AG04449 (cell line): ENCODE data around the gene CCHCR1.

Source experiments
- CTCF ChIA-PET: fragments of 350-600 bp; formaldehyde crosslinking; extraction: SDS; loops from one replicate; lab custom pipeline; 2021; ENCODE audit warnings: antibody characterized with exemption; lab: Yijun Ruan, JAX
- POLR2A ChIA-PET: fragments of 400-600, 350-600 bp; formaldehyde crosslinking; extraction: SDS; loops from one replicate; lab custom pipeline; 2020; ENCODE audit warnings: antibody characterized with exemption, inconsistent platforms; lab: Yijun Ruan, JAX
- DNase-seq: peaks from one replicate; pipeline ENCODE4 v3.0.0-alpha.2; 2010; ENCODE audit warnings: low read depth, low spot score
- H3K4me3 ChIP-seq: 2 replicates; pipeline ENCODE4 v1.5.1; 2011; ENCODE audit warnings: low read depth, mild to moderate bottlenecking, control low read depth, low read length
- TF ChIP-seq, protein P1 (sequence below): IDR thresholded peaks from one replicate; pipeline ENCODE4 v1.5.1; 2011; ENCODE audit warnings: mild to moderate bottlenecking, moderate library complexity, low read length, control low read depth, inconsistent platforms; ENCODE audit not compliant: insufficient read depth; ENCODE audit errors: missing control alignments

The CCHCR1 gene

DNA sequence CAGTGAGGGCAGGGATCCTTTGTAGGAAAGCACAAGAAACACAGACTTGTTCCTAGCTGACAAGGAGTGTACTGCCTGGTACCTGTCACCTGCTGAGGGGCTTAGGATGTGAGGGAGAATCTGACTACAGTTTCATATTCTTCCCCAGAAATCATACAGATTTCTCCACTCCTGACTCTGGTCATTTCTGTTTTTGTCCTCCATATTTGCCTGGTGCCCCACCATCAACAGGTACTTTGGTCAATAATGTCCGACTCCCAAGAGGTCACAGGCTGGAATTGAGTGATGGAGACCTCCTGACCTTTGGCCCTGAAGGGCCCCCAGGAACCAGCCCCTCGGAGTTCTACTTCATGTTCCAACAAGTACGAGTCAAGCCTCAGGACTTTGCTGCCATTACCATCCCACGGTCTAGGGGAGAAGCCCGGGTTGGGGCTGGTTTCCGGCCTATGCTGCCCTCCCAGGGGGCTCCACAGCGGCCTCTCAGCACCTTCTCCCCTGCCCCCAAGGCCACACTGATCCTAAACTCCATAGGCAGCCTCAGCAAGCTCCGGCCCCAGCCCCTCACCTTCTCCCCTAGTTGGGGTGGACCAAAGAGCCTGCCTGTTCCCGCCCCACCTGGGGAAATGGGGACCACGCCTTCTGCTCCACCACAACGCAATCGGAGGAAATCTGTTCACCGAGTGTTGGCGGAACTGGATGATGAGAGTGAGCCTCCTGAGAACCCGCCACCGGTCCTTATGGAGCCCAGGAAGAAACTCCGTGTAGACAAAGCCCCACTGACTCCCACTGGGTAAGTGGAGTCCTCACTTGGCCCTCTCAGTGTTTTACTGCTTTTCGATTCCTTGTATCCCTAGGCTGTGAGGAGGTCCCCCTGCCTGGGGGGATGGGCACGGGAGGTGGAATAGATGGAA, 3.9 kb upstream of the CCHCR1 start:
- no peak overlapping the region for H3K4me3 ChIP-seq
- TF ChIP-seq, protein P1, sequence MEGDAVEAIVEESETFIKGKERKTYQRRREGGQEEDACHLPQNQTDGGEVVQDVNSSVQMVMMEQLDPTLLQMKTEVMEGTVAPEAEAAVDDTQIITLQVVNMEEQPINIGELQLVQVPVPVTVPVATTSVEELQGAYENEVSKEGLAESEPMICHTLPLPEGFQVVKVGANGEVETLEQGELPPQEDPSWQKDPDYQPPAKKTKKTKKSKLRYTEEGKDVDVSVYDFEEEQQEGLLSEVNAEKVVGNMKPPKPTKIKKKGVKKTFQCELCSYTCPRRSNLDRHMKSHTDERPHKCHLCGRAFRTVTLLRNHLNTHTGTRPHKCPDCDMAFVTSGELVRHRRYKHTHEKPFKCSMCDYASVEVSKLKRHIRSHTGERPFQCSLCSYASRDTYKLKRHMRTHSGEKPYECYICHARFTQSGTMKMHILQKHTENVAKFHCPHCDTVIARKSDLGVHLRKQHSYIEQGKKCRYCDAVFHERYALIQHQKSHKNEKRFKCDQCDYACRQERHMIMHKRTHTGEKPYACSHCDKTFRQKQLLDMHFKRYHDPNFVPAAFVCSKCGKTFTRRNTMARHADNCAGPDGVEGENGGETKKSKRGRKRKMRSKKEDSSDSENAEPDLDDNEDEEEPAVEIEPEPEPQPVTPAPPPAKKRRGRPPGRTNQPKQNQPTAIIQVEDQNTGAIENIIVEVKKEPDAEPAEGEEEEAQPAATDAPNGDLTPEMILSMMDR, result no peak
- ChIA-PET CTCF (interaction anchor here (1.6 kb wide), 1 partner anchor 14 kb away, joined by 6 read pairs; no protein-coding TSS in a partner anchor), POLR2A (no interaction called here)
- DNase-seq, result no peak

GRCh38 chr6:31158863-31159855, 1.6 kb upstream of the CCHCR1 start:
- DNase-seq, result no peak
- POLR2A ChIA-PET, result interaction anchor here (0.7 to 2.2 kb wide), 5 partner anchors 10 to 34 kb away, joined by 3 to 8 read pairs (median 4); no protein-coding TSS in a partner anchor

GRCh38 chr6:31158140-31158862, 699 bp upstream of the CCHCR1 start, which contains the start of gene TCF19:
Gene TCF19, plus strand, starts transcription at chr6:31158589. Its CDS starts 881 bp downstream, at chr6:31159470.
- peak within 1 kb of the TSS; percentile 84 for H3K4me3 ChIP-seq
- ChIA-PET POLR2A (interaction anchor here (0.7 to 2.2 kb wide), 6 partner anchors 11 to 151 kb away, joined by 3 to 8 read pairs (median 4); no protein-coding TSS in a partner anchor), CTCF (interaction anchor here (0.9 to 4.2 kb wide), 13 partner anchors 9 to 244 kb away, joined by 3 to 24 read pairs (median 5); partner anchors contain the start of gene PSORS1C2)
- peak; percentile 91 for DNase-seq
- TF ChIP-seq, protein P1, result no peak

More at GRCh38 chr6:31158863-31159855, 1.6 kb upstream of the CCHCR1 start:
- H3K4me3 ChIP-seq, result peak overlapping the region; percentile 78
- TF ChIP-seq, protein P1, result peak; percentile 14
- CTCF ChIA-PET, result interaction anchor here (0.9 to 4.2 kb wide), 13 partner anchors 9 to 243 kb away, joined by 3 to 24 read pairs (median 5); partner anchors contain the start of gene PSORS1C2

DNA sequence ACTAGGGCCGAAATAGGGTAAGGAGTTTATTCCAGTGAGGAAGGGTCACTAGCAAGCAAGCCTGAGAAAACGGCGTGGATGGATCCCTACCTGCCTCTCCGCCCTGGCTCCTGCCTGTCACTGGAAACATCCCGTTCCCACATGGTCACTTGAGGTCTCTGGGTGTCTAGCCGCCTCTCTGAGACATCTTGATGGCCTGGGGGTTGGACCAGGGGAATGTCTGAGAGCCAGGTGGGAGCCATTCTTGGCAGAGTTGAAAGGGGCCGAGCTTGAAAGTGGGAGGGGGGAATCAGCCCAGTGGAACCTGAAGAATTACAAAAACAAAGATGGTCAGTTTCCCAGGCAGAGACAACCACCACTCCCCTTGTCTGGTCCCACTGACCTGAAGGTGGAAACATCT, 961 bp downstream of the CCHCR1 start:
- TF ChIP-seq, protein P1, result no peak
- no peak overlapping the region for H3K4me3 ChIP-seq
- CTCF ChIA-PET, result interaction anchor here (1.0 to 4.2 kb wide), 6 partner anchors 9 to 36 kb away, joined by 3 to 24 read pairs (median 6); partner anchors contain the start of gene PSORS1C2
- POLR2A ChIA-PET, result no interaction called here
- no peak for DNase-seq

DNA sequence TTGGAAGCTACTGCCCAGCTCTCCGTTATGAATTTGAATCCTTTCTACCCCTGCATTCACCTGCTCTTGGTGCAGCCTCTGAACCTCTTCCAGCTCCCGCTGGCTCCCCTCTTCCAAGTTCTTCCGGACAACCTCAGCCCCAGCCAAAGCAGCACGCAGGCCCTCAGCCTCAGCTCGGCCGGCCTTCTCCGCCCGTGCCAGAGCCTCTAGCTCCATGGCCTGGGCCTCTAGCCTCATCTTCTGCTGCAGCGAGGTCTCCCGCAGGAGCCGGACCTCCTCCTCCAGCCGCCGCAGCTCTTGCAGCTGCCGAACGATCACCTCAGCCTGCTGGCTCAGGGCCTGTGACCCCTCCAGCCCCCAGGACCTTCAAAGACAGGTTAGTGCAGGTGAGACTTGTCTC, 3.2 kb downstream of the CCHCR1 start:
- ChIA-PET CTCF (interaction anchor here (1.0 to 26.1 kb wide), 4 partner anchors 15 to 38 kb away, joined by 3 to 505 read pairs (median 6); partner anchors contain the start of gene PSORS1C2), POLR2A (no interaction called here)
- TF ChIP-seq, protein P1, result no peak
- no peak for DNase-seq
- H3K4me3 ChIP-seq, result no peak overlapping the region
